SK-N-SH treated with all-trans-retinoic acid at 6 μM for 48 hours (cell line): ENCODE data around the gene CLTA.

Source experiments
- BACH2 ChIP-seq: fragments of 250-450 bp; sonication (Bioruptor Pico); IDR thresholded peaks from 2 replicates; pipeline ENCODE4 v1.9.0; 2021; ENCODE audit warnings: mild to moderate bottlenecking, borderline replicate concordance
- ESRRG ChIP-seq: fragments of 250-450 bp; sonication (Bioruptor Pico); IDR thresholded peaks from 2 replicates; pipeline ENCODE4 v1.6.1; 2021; ENCODE audit warnings: mild to moderate bottlenecking
- ISL1 ChIP-seq: fragments of 250-450 bp; sonication (Bioruptor Pico); IDR thresholded peaks from 2 replicates; pipeline ENCODE4 v2.1.2; 2022; ENCODE audit warnings: mild to moderate bottlenecking, moderate library complexity
- PPARA ChIP-seq: fragments of 250-450 bp; sonication (Bioruptor Pico); IDR thresholded peaks from 2 replicates; pipeline ENCODE4 v1.5.0; 2020; ENCODE audit warnings: mild to moderate bottlenecking, borderline replicate concordance
- RARB ChIP-seq: fragments of 250-450 bp; sonication (Bioruptor Pico); IDR thresholded peaks from 2 replicates; pipeline ENCODE4 v1.8.0; 2021; ENCODE audit warnings: mild to moderate bottlenecking, moderate library complexity
- SNAI2 ChIP-seq: fragments of 250-450 bp; sonication (Bioruptor Pico); IDR thresholded peaks from 2 replicates; pipeline ENCODE4 v1.5.0; 2020; ENCODE audit warnings: mild to moderate bottlenecking, moderate library complexity
- TCF4 ChIP-seq: fragments of 250-450 bp; sonication (Bioruptor Pico); IDR thresholded peaks from 2 replicates; pipeline ENCODE4 v1.8.0; 2021; ENCODE audit warnings: mild to moderate bottlenecking, moderate library complexity, borderline replicate concordance
- TOX ChIP-seq: fragments of 250-450 bp; sonication (Bioruptor Pico); IDR thresholded peaks from 2 replicates; pipeline ENCODE4 v1.8.0; 2021; ENCODE audit warnings: mild to moderate bottlenecking, moderate library complexity, borderline replicate concordance
- ZC3H10 ChIP-seq: fragments of 250-450 bp; sonication (Bioruptor Pico); IDR thresholded peaks from 2 replicates; pipeline ENCODE4 v1.5.1; 2021; ENCODE audit warnings: mild to moderate bottlenecking, moderate library complexity
- ZFP3 ChIP-seq: fragments of 250-450 bp; sonication (Bioruptor Pico); IDR thresholded peaks from 2 replicates; pipeline ENCODE4 v1.5.0; 2020; ENCODE audit warnings: mild to moderate bottlenecking, moderate library complexity
- ZNF8 ChIP-seq: fragments of 450-650 bp; formaldehyde crosslinking; IDR thresholded peaks from 2 replicates; pipeline ENCODE4 v1.5.0; 2020; ENCODE audit warnings: mild to moderate bottlenecking, moderate library complexity
- TF ChIP-seq, protein P1 (sequence below): fragments of 250-450 bp; sonication (Bioruptor Pico); IDR thresholded peaks from 2 replicates; pipeline ENCODE4 v1.5.1; 2021; ENCODE audit warnings: mild to moderate bottlenecking, moderate library complexity
- TF ChIP-seq, protein P2 (sequence below): fragments of 250-450 bp; sonication (Bioruptor Pico); IDR thresholded peaks from 2 replicates; pipeline ENCODE4 v1.8.0; 2021; ENCODE audit warnings: low read depth, mild to moderate bottlenecking, moderate library complexity, borderline replicate concordance

DNA sequence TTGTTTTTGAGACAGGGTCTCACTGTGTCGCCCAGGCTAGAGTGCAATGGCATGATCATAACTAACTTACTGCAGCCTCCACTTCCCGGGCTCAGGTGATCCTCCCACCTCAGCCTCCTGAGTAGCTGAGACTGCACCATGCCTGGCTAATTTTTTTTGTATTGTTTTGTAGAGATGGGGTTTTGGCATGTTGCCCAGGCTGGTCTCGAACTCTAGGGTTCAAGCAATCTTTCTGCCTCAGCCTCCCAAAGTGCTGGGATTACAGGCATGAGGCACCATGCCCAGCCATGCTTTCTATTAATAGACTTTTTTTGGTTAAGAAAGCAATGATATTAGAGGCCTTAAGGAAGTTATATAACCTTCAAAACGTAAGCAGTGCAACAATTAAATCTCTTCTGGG is 23.3 kb downstream of the CLTA start:
- TF ChIP-seq ZC3H10 (CRISPR knock-in tag) = no peak
- TF ChIP-seq SNAI2 (CRISPR knock-in tag) = no peak
- no peak for TF ChIP-seq TCF4 (CRISPR knock-in tag)
- TF ChIP-seq RARB (CRISPR knock-in tag) = no peak
- TF ChIP-seq ESRRG (CRISPR knock-in tag) = no peak
- TF ChIP-seq ISL1 (CRISPR knock-in tag) = no peak
- TF ChIP-seq, protein P1, sequence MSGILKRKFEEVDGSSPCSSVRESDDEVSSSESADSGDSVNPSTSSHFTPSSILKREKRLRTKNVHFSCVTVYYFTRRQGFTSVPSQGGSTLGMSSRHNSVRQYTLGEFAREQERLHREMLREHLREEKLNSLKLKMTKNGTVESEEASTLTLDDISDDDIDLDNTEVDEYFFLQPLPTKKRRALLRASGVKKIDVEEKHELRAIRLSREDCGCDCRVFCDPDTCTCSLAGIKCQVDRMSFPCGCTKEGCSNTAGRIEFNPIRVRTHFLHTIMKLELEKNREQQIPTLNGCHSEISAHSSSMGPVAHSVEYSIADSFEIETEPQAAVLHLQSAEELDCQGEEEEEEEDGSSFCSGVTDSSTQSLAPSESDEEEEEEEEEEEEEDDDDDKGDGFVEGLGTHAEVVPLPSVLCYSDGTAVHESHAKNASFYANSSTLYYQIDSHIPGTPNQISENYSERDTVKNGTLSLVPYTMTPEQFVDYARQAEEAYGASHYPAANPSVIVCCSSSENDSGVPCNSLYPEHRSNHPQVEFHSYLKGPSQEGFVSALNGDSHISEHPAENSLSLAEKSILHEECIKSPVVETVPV = no peak
- TF ChIP-seq BACH2 = no peak
- no peak for TF ChIP-seq TOX (CRISPR knock-in tag)
- TF ChIP-seq ZFP3 (CRISPR knock-in tag) = no peak
- TF ChIP-seq, protein P2, sequence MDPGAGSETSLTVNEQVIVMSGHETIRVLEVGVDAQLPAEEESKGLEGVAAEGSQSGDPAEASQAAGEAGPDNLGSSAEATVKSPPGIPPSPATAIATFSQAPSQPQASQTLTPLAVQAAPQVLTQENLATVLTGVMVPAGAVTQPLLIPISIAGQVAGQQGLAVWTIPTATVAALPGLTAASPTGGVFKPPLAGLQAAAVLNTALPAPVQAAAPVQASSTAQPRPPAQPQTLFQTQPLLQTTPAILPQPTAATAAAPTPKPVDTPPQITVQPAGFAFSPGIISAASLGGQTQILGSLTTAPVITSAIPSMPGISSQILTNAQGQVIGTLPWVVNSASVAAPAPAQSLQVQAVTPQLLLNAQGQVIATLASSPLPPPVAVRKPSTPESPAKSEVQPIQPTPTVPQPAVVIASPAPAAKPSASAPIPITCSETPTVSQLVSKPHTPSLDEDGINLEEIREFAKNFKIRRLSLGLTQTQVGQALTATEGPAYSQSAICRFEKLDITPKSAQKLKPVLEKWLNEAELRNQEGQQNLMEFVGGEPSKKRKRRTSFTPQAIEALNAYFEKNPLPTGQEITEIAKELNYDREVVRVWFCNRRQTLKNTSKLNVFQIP = no peak
- TF ChIP-seq PPARA (CRISPR knock-in tag) = no peak
- TF ChIP-seq ZNF8 (CRISPR knock-in tag) = no peak
